Adrenal gland (tissue), 12 donors: ENCODE results near the gene SKOR2. TPM values are rescaled to one million over a fixed set of nuclear protein-coding genes. Genes with fewer than 3 reads are reported as not detected.
"Not testable (repeated sequence)": the region's sequence is repeated elsewhere in the genome, so short reads cannot be mapped to it uniquely, and the experiment has no call there.

Source experiments
- DNase-seq, 7 donors: peaks; one replicate each; pipeline ENCODE4 v3.0.0-alpha.2; 2019 to 2020
- H3K27ac ChIP-seq, 5 donors: fragments of 200-600 bp; sonication (generic) in 4 of 5; 1 replicate in 3 of 5; 2 replicates in 2 of 5; pipeline versions ENCODE4 v1.5.1 to v1.8.0; 2016 to 2020; ENCODE audit warnings: mild to moderate bottlenecking in 1 of 5
- H3K27me3 ChIP-seq: fragments of 200-600 bp; 2 replicates; pipeline ENCODE4 v1.8.0; 2021
- H3K36me3 ChIP-seq, 2 donors: fragments of 200-600 bp; replicated peaks in 1 of 2; 1 replicate in 1 of 2; 2 replicates in 1 of 2; pipeline versions ENCODE4 v1.5.1 to v1.8.0; 2018 to 2022
- H3K4me1 ChIP-seq, 2 donors: fragments of 200-600 bp; replicated peaks in 1 of 2; 1 replicate in 1 of 2; 2 replicates in 1 of 2; pipeline versions ENCODE4 v1.5.1 to v1.8.0; 2018 to 2021
- H3K4me3 ChIP-seq, 4 donors: fragments of 200-600 bp; sonication (generic) in 3 of 4; one replicate each; pipeline ENCODE4 v1.5.1; 2016 to 2018
- H3K9me3 ChIP-seq, 3 donors: fragments of 200-600 bp; sonication (generic) in 1 of 3; replicated peaks in 1 of 3; 1 replicate in 2 of 3; 2 replicates in 1 of 3; pipeline versions ENCODE4 v1.5.1 to v1.8.0; 2016 to 2021
- POLR2A ChIP-seq, 2 donors: fragments of 450-650 bp; IDR thresholded peaks; one replicate each; pipeline ENCODE4 v1.6.1; 2017; ENCODE audit warnings: antibody characterized with exemption in 2 of 2, mild to moderate bottlenecking in 2 of 2, moderate library complexity in 1 of 2
- WGBS, 4 donors: extraction: QIAGEN DNeasy Blood & Tissue Kit in 2 of 4; methylation state at CpG; one replicate each; pipeline versions ENCODE4 v1.1.5 to v1.1.7; 2013 to 2017; 5-methylcytosine and 5-hydroxymethylcytosine counted together
- intact Hi-C, 2 donors: fragments of 100-400 bp; cut with DNase I; formaldehyde crosslinking; loops; one replicate each; pipeline versions ENCODE4 v1.14.1 to v1.15.0; 2022 to 2023
- polyA plus RNA-seq, 3 donors: library from polyadenylated mRNA; stranded (reverse); fragments of 200-250 nt in 2 of 3; fragments of 350-450 nt in 1 of 3; fragmentation: Illumina TruSeq in 1 of 3; extraction: RNeasy Lipid Tissue Mini Kit (QIAGEN cat#74804) in 1 of 3; gene quantifications; one replicate each; pipeline ENCODE4 v1.2.3, GENCODE V29; 2013 to 2014
- small RNA-seq, 2 donors: library from RNA; depleted of rRNA; stranded (forward); fragments of <200 nt; gene quantifications; one replicate each; pipeline ENCODE3, GENCODE V24; 2016
- total RNA-seq, 9 donors: library from RNA; depleted of rRNA in 4 of 9; stranded (reverse); fragments of >200 nt in 4 of 9; fragments of 120-200 nt in 1 of 9; fragmentation: NEBNext Ultra II Directional in 1 of 9; extraction: Animal tissue kit (Norgen Biotek cat#: 25700) in 1 of 9; gene quantifications; one replicate each; pipeline versions ENCODE4 v1.1.0 to v1.2.4, GENCODE V29; 2013 to 2023
- TF ChIP-seq, protein P1 (sequence below), 6 experiments: fragments of 450-650 bp in 4 of 6; fragments of 200-600 bp in 2 of 6; sonication (generic) in 1 of 6; IDR thresholded peaks; 1 replicate in 5 of 6; 2 replicates in 1 of 6; pipeline versions ENCODE4 v1.5.1 to v1.8.0; 2016 to 2021; ENCODE audit warnings: antibody characterized with exemption in 6 of 6, mild to moderate bottlenecking in 2 of 6, moderate library complexity in 1 of 6
- donor health status: healthy with polysubstance abuse.
- donor health status: Bipolar disorder and iron deficiency.
- donor health status: DM: yes; HTN: yes; CAD: no.
- donor health status: DM: no; HTN: no; CAD: no.
- donor health status: DM: no; HTN: no; CAD: no.
- donor health status: DM: yes; HTN: yes; CAD: no.

SKOR2 gene
- total and polyA plus RNA-seq, 12 donors: not detected

DNA sequence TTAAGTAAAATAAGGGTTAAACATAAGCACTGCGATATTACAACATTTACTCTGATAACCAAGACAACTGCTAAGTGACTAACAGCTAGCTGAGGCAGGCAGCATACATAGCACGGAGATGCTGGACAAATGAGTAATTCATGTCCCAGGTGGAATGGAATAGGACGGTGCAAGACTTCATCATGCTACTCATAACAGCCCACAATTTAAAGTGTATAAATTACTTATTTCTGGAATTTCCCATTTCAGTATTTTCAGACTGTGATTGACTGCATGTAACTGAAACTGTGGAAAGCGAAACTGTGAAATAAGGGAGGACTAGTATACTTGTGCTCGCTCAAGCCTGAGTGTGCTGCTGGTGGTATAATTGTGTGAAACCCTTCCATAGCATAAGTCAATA, 88.2 kb downstream of the SKOR2 start:
- H3K36me3 ChIP-seq: no peaks in the 10 kb centered on the region
- intact Hi-C loops: no loop called here
- H3K27ac ChIP-seq: no peak overlapping the region
- no peak overlapping the region for H3K4me3 ChIP-seq
- H3K27me3 ChIP-seq: no peaks in the 10 kb centered on the region
- no peaks in the 10 kb centered on the region for H3K9me3 ChIP-seq
- no peak for DNase-seq
- no peak for TF ChIP-seq POLR2A (IDR thresholded peaks at IDR 0.05)
- TF ChIP-seq, protein P1, sequence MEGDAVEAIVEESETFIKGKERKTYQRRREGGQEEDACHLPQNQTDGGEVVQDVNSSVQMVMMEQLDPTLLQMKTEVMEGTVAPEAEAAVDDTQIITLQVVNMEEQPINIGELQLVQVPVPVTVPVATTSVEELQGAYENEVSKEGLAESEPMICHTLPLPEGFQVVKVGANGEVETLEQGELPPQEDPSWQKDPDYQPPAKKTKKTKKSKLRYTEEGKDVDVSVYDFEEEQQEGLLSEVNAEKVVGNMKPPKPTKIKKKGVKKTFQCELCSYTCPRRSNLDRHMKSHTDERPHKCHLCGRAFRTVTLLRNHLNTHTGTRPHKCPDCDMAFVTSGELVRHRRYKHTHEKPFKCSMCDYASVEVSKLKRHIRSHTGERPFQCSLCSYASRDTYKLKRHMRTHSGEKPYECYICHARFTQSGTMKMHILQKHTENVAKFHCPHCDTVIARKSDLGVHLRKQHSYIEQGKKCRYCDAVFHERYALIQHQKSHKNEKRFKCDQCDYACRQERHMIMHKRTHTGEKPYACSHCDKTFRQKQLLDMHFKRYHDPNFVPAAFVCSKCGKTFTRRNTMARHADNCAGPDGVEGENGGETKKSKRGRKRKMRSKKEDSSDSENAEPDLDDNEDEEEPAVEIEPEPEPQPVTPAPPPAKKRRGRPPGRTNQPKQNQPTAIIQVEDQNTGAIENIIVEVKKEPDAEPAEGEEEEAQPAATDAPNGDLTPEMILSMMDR (IDR thresholded peaks at IDR 0.05): no peak
- 64 to 69% (median 68%) methylated on average over 5 of the region's 5 CpGs for WGBS, 4 donors
- H3K4me1 ChIP-seq: peaks cover 0 to 9% of the 10 kb centered on the region in 2 donors

DNA sequence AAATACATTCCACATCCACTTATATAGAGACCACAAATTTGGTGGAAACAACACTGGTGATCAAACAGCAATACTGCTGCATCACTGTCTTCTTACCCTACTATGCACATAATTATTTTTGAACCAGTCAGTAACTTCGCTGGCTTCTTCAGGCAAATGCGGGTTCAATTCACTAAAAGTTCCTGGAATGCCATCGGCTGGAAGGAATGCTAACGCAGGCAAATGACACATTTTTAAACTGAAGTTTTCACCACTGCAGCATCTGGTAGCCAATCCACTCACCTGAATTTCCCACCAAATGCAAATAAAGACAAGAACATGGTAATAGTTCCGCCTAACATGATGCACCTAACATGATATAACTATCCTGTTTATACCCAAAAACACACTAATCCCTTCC, 91.2 kb downstream of the SKOR2 start:
- no peaks in the 10 kb centered on the region for H3K9me3 ChIP-seq
- H3K4me3 ChIP-seq: no peak overlapping the region
- no peaks in the 10 kb centered on the region for H3K36me3 ChIP-seq
- 92 to 99% (median 98%) methylated on average over 5 of the region's 5 CpGs for WGBS, 4 donors
- H3K27ac ChIP-seq: no peak overlapping the region
- no peaks in the 10 kb centered on the region for H3K27me3 ChIP-seq
- intact Hi-C loops: no loop called here
- TF ChIP-seq, protein P1 (IDR thresholded peaks at IDR 0.05): no peak
- DNase-seq: no peak
- peaks cover 0 to 9% of the 10 kb centered on the region in 2 donors for H3K4me1 ChIP-seq

DNA sequence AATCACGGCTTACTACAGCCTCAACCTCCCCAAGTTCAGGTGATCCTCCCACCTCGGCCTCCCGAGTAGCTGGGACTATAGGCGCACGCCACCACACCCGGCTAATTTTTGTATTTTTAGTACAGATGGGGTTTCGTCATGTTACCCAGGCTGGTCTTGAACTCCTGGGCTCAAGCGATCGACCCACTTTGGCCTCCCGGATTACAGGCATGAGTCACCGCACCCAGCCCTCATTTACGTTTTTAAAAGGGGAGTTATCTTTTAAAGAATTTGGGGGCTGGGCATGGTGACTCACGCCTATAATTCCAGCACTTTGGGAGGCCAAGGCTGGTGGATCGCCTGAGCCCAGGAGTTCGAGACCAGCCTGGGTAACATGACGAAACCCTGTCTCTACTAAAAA, 93.1 kb downstream of the SKOR2 start:
- H3K4me1 ChIP-seq, H3K27me3 ChIP-seq, intact Hi-C loops, H3K4me3 ChIP-seq, H3K9me3 ChIP-seq, H3K27ac ChIP-seq: not testable (repeated sequence)
- H3K36me3 ChIP-seq: peaks cover 0 to 17% of the 10 kb centered on the region in 2 donors
- WGBS, 4 donors: 85 to 88% (median 86%) methylated on average over 16 of the region's 16 CpGs
- DNase-seq: peak in 3 of 7 donors; percentile 37 to 39 (median 39)

Small RNA genes within 50 kb of the gene (small RNA-seq; reads per million reads assigned to genes)
- gene RNU6-1131P: 0 to 0.08 reads per million in 2 donors

Other genes with a start within 250 kb of the SKOR2 start
- not detected for gene ELOA2, start 216.0 kb downstream of the SKOR2 start, total RNA-seq
- not detected for gene ELOA2, start 216.0 kb downstream of the SKOR2 start, polyA plus RNA-seq
- 10 to 100 TPM; 26.9 to 91.1 (median 69.6) TPM for gene HDHD2, start 101.2 kb downstream of the SKOR2 start, total RNA-seq
- 100 to 1,000 TPM in 1 of 3 donors, 10 to 100 TPM in 2; 23.5 to 100 (median 42.0) TPM for gene HDHD2, start 101.2 kb downstream of the SKOR2 start, polyA plus RNA-seq
- gene IER3IP1, start 75.3 kb downstream of the SKOR2 start, total RNA-seq: 10 to 100 TPM in 7 of 9 donors, 1 to 10 TPM in 2; 5.7 to 30.2 (median 12.4) TPM
- gene IER3IP1, start 75.3 kb downstream of the SKOR2 start, polyA plus RNA-seq: 10 to 100 TPM; 11.1 to 34.5 (median 13.6) TPM